Medulla oblongata (tissue), 1 donor: ENCODE results near the gene IPCEF1.

Experiments used
- DNase-seq: peaks from one replicate; pipeline ENCODE4 v3.0.0-alpha.2; 2015; ENCODE audit errors: extremely low spot score

IPCEF1 gene

DNA sequence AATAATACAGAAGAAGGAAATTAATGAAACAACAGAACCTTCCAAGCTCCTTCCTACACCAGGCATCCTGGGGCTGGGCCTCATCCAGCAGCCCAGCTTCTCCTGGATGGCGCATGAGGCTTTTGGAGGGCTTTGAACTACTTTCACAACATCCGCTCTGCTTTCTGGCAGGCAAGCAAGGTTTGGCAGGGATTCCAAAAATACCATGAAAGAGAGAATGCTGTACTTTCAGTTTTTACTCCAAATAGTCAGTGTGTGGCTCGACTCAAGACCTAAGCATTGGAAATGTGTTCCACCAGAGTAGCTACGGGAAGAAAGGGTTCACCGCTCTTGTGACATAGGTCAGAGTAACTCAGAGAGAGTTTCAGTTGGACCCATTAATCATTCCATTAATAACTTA lies 192.2 kb downstream of the IPCEF1 start:
- peak; percentile 89 for DNase-seq

DNA sequence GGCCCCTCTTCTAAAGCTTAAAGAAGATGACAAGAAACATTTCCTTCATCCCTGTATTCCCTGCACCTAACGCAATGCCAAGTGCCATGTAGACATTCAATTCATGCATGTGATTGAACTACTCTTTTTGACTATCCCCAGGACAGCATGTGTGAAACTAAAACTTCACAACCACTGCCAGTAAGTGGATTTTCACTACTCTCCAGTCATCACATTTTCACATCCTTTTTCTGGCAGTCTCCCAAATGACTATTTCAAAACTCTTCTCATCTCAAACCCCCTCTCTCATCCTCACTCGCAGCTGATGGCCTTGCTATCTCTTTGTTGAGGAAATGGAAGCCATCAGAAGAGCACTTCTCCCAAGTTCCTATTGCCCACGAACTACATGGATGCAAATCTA lies 194.9 kb downstream of the IPCEF1 start:
- peak; percentile 45 for DNase-seq

DNA sequence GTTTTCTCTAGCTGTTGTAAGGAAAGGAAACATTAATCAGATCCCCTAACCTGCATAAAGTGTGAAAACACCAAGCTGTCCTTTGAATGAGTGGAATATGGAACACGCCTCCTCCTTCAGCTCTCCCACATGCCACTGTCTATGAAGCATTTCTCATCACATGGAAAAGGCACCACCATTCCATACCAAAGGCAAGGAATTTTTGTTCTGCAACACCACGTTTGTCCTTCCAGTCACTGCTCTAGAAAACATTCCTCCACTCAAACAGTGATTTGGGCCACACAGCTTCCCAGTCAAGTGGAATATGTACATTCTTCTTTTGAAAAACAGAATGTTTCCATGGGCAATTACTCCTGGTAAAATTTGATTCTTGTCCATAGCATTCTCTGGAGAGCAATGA lies 197.5 kb downstream of the IPCEF1 start:
- no peak for DNase-seq

DNA sequence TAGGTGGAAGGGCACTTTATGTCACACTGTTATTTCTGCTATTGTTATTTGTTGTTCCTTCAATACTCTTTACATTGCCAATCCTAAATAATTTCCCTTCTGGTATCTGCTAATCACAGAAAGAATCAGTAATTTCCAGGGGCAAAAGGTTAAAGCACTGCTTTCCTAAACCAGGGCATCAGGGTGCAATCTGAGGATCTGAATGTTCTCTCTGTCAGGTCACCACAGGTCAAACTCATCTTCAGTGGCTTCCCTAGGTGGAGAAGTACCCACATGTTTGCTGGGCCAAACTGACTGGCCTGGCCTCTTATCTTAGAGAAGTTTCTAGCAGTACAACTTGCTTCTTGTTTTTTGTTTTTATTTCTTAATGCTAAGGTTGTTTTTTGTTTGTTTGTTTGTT lies 198.9 kb downstream of the IPCEF1 start:
- no peak for DNase-seq

DNA sequence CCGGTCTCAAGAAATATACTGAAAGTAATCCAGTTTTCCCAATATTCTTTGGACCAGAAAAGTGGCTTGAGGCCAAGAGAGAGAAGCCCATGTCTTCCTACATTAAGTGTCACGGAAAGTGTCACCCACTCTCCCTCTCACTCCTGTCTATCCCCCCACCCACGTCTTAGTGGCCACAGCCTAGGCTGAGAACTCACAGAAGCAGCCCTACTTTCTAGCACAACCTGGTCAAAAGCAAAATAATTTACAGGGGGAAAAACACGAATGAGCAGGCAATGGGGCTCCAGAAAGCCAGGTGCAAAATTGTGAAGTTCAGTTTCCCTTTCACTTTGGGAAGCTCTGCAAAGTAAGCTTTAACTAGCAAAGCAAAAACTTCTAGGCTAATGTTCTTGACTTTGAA lies 199.5 kb downstream of the IPCEF1 start:
- no peak for DNase-seq

DNA sequence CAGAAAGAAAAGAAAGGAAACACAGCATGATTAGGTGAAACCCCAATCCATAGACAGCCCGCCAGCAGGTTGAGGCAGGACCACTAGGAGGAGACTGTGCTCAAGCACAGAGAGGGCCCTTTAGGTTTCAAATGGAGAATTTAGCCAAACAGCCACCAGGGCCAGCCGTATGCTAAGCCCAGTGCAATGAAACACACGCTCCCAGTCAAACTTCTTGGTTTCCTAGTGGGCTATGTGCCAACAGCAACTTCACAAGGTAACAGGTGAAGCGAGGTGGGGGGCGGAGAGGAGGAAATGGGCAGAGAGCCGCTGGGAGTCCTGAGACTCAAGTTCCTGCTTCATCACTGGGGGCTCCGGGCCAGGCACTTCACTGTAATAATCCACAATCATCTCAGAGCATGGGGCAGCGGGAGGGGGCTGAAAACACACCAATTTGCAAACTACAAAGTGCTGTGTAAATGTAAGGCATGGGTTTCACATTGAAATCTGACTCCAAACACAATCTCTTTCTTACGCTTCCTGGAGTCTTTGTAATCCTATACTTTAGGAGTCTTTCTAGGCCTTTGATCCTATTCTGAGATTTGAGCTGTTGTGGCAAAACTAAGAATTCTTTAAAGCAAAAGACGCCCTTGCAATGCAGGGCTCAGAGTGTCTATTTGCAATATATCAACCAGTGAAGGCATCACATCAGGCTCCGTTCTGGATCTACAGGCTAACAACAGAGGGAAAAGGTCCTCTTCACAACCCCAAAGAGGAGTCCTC lies 200.3 kb downstream of the IPCEF1 start:
- peak; percentile 65 for DNase-seq

DNA sequence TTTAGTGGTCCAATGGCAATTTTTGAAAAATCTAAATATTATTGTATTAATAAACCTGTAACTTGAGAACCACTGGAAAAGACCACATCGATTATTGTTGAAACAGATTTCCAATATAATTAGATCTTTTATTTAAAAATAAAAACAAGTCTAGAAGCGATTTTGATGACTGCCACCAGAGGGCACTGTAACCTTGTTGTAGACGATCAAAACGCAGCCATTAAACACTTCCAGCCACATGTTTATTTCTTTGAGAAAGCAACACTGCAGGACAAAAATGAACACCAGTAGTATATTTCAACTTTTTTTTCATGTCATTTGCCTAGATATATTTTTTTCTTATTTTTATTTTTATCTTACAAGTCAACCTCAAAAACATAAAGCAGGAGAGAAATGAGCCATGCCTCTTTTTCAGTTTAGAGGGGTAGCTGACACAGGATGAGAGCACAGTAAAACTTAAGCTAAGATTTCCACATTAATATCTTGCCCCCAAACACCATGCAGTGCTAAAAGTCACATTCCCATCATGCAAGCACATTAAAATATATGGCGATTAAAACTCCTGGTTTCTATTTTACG lies 202.1 kb downstream of the IPCEF1 start:
- DNase-seq: peak; percentile 90

DNA sequence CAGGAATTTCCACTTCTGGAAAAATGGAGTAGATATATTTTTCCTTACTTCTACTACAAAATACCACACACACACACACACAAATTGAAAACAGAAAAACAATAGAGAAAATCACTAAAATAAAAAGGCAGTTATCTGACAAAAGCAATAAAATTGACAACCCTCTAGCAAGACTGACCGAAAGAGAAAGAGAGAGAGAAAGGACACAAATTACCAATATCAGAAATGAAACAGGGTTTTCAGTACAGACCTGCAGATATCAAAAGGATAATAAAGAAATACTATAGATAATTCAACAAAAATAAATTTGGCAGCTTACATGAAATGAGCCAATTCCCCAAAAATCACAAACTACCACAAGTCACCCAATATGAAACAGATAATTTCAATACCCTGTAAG lies 212.8 kb downstream of the IPCEF1 start:
- no peak for DNase-seq

DNA sequence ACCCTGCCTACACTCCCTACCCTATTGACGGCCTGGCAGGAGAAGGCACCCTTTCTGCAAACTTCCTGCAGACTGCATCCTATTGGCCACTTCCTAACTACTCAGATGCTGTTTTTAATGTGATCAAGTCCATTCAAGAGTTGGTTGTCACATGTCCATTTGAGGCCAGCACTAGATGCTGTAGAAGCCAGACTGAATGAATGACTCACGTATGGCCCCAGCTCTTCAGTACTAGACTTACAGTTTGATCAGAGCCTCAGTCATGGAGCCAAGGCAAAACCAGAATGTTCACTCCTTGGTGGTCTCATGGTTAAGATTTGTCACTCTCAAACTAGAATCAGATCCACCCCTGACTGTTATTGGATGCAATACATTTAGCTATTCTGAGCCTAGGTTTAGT lies 215.9 kb downstream of the IPCEF1 start:
- DNase-seq: no peak

DNA sequence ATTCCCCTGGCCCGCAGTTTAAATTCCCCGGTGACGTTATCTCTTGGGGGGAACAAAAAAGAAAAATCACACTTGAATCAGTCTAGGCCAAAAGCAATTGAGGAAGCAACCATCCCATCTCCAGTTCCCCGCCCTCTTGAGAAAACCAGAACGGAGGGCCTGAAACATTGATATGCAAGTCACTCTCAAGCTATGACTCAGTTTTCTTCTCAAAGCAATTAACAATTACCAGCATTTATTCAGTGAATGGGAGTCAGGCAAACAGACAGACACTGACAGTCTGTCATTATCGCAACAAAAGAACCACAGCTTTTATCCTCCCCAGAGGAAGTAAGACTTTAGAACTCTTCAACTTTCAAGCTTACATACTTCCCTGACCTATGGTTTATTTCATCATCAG lies 216.7 kb downstream of the IPCEF1 start:
- DNase-seq: peak; percentile 76

DNA sequence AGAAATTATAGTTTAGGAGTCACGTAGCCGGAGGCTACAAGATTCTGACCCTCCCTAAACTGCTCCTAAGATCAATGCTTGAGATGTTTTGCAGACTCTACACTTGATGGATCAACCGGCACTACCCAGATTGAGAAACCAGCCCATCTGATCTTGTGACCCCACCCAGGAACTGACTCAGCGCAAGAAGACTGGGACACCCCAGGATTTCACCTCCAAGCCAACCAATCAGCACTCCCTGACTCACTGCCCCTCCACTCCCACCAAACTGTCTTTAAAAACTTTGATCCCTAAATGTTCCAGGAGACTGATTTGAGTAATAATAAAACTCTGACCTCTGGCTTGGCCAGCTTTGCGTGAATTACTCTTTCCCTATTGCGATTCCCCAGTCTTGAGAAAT lies 217.8 kb downstream of the IPCEF1 start:
- DNase-seq: no peak

DNA sequence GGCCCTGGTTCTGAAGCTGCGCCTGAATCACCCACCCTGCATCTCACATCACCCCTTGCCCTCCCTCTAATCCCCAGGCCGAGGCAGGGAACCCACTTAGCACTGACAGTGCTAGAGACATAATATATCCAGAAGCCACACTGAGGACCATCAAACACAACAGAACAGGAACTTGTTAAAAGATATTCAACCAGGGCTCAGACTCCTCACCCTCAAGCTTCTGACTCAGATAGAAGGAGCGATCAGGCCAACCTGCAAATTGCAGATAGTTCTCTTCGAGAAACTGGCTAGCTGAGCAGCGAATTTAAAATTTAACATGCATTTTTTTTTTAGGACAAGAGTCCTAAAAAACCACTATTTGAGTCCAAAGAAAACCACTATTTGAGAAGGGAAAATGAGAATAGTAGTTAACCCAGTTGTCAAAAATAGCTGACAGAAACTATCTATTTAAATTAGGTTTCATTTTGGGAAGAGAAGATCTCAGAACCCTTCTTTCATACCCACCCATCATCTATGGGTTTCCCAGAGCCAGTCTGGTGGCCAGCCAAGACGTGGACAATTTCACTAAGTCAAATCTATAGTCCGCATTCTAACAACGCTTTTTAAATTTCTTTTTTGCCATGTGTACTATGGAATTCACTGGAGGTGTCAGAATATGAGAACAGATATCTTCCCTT lies 222.0 kb downstream of the IPCEF1 start:
- no peak for DNase-seq

DNA sequence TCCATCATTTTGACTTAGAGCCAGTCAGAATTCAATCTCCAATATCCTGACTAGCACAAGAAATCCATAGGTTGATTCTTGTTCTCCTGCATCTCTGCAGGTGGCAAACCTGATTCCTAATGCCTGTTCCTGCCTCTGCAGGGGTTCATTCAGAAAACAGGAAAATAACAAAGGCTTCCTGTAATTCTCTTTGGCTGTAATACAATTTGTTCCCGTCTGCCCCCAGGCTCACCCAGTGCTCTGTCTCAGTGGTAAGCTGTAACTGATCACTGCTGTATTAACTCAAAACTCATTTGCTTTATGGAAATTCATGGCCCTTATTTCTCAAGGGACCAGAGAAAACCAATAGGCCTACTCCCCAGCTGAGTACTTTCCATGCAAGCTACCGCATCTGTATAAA lies 228.9 kb downstream of the IPCEF1 start:
- DNase-seq: no peak

DNA sequence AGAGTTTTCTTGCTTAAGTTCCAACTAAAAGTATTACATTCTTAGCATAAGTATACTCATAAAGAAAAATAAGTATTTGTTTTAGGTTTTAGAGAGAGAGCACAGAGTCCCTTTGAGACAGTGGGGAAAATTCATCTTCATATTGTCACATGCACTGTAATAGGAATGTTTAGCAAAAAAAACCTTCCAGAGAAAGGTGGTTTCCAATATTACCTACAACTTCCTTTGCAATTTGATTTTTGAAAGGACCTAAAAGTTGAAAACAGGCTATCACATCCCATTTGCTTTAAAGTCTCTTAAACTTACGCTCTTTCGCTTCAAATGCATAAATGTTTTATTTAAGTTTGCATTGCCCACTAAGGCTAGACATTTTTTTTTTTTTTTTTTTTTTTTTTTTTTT lies 231.2 kb downstream of the IPCEF1 start:
- no peak for DNase-seq

DNA sequence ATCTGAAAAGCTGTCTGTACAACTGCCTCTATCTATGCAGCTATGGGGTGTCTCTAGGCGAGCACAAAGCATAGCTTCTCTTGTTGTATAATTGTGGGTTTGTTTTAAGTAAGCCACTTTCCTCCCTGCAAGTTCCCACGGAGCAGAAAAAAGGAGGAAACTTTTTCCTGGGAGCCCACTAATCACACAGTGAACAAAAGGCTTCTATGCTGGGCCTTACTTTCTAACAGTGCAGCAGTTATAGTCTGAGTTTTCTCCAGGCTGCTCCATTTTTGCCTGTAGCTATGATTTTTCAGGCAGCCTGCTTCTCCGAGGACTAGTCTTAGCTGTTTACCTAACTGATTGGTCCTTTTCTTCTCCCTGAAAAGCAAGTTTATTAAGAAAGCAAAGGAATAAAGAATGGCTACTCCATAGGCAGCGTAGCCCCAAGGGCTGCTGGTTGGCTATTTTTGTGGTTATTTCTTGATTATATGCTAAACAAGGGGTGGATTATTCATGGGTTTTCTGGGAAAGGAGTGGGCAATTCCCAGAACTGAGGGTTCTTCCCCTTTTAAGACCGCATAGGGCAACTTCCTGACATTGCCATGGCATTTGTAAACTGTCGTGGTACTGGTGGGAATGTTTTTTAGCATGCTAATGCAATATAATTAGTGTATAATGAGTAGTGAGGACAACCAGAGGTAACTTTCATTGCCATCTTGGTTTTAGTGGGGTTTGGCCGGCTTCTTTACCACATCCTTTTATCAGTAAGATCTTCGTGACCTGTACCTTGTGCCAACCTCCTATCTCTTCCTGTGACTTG lies 233.2 kb downstream of the IPCEF1 start:
- no peak for DNase-seq

DNA sequence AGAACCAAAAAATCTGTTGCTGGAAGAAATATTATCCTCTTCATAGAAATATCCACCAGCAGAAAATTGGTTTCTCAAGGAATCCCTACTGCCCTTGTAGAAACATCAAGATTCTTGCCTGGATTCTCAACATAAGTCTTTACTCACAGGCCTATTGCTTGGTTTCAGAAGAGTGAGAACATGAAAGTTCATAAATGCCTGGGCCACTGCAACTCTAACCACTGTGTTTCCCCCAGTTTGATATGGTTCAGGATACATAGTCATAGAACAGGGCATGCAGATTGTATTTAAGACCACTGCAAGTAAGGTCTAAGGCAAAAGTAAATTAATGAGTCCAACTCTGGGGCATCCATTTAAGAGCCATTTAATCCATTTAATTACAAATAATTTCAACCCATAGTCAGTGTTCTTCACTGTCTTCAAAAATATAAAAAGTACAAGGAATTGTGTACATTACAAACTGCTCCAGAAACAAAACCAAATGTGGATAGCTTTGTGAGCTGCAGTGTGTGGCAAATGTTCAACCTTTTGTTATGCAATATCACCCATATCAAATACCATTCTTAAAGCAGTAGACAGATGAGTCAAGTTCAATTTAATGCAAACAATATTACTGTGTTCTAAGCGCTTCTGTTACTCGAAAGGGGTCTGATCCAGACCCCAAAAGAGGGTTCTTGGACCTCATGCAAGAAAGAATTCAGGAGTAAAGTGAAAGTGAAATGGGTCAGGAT lies 234.2 kb downstream of the IPCEF1 start:
- DNase-seq: no peak

DNA sequence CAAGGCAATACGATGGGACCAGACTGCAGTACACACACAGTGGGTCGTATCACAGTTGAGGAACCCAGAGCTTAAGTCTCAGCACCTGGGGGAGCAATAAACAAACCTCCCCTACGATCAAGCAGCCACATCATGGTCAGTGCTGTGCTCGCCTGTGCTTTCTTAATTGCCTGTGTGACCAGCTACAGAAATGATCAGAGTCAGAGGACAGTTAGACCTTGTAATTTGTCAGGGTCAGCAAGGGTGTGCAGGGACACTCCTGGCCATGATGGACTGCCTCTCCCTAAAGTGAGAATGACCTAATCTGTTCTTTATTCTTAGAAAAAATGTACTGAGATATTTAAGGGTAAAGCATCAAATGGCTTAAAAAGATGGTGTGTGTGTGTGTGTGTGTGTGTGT lies 239.1 kb downstream of the IPCEF1 start:
- no peak for DNase-seq

DNA sequence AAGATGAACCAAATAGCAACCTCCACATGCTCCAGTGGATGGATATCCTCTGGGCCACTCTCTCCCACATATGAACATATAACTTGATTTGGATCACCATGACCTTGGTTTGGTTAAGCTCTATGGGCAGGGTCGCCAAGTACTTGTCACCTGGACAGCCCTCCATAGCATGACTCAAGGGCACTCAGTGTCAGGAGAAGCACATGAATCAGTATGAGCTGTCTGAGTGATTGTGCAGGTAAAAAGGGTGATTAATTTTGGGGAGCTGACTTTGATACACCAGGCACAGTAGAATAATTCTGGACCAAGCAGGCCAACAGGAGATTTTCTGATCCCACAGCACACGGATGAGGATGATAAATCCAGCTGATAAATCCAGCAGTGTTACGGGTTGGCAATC lies 243.2 kb downstream of the IPCEF1 start:
- no peak for DNase-seq

DNA sequence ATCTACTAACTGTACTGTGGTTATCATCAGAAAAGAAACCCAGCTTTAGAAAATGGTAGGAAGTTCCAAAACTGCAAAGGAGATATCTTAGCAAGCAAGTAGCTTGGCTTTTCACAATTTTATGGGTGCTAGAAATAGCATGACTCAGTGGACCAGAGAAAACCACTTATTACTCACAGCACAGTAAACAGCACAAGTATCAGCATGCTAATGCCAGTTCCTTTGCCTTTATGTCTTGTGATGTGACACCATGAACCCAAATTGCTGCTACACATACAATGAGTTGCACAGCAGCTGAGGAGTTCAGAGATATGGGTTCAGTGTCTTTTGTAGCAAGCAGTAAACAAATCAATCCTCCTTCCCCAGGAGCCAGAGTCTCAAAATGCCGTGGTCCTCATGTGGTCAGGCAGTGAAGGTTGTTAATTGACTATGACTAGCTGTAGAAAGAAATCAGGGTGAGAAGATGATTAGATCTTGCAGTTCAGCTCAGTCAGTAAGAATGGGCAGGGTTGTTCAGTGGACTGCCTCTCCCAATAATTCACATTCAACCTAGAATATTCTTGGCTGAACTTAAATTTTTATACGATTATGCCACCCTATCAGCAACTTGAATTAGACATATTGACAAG lies 244.3 kb downstream of the IPCEF1 start:
- no peak for DNase-seq

DNA sequence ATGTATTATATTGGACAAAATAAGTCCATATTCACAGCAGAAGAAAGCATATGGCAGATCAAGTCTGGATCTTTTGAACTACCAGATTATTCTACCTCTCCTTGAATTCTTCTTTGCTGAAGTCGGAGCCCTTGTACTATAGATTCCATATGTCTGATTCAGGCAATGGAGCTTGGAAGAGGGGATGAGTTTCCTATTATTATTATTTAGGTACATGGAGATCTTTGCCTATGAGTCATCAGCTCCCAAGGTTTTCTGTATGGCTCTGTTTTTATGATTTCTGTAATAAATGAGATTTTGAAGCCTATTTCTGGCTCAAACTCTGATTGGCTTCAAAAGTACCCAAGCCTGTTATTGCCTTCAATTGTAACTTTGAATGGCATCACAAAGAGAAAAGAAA lies 245.6 kb downstream of the IPCEF1 start:
- no peak for DNase-seq

DNA sequence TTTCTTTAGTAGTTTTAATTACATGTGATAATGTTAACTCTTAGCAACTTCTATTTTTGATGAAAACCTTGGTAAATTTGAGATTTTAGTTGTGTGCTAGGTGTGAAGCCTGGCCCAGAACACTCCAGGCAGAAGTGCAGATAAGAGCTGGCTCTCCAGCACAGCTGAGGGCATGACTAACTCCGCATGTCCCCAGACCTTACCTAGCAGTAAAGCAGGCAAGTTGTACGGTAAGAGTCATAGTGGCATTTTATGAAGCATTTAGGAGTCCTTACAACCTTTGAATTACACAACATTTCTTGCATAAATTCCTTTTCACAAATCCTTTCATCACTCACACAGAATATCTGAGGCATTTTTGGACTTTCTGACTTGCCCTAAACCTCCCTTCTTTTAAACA lies 250.4 kb downstream of the IPCEF1 start:
- no peak for DNase-seq
